ENCODE measurements around the gene CARHSP1.

The CARHSP1 gene

GRCh38 chr16:8869212-8869987 lies 594 bp upstream of the CARHSP1 start:
- no peak for DNase-seq

- DNase-seq, result peak in 3 of 4 experiments; percentile 19 to 55 (median 43)
Measured at GRCh38 chr16:8867932-8868415, 832 bp downstream of the CARHSP1 start.

GRCh38 chr16:8867216-8867931 lies 1.4 kb downstream of the CARHSP1 start:
- no peak for DNase-seq

- no peak for DNase-seq
Measured at GRCh38 chr16:8866884-8867215, 2.0 kb downstream of the CARHSP1 start.

- DNase-seq, result no peak
Measured at GRCh38 chr16:8866118-8866883, 2.5 kb downstream of the CARHSP1 start.

GRCh38 chr16:8865145-8865882 lies 3.5 kb downstream of the CARHSP1 start:
- no peak for DNase-seq

GRCh38 chr16:8864480-8865110 lies 4.2 kb downstream of the CARHSP1 start:
- DNase-seq, result no peak

- no peak for DNase-seq
Measured at GRCh38 chr16:8863594-8864424, 5.0 kb downstream of the CARHSP1 start.

- no peak for DNase-seq
Measured at GRCh38 chr16:8862309-8863130, 6.3 kb downstream of the CARHSP1 start.

GRCh38 chr16:8861563-8862308 lies 7.1 kb downstream of the CARHSP1 start:
- no peak for DNase-seq

GRCh38 chr16:8859913-8860881 lies 8.6 kb downstream of the CARHSP1 start:
- no peak for DNase-seq

- no peak for DNase-seq
Measured at GRCh38 chr16:8858994-8859912, 9.6 kb downstream of the CARHSP1 start.

- no peak for DNase-seq
Measured at GRCh38 chr16:8855972-8856371, 12.8 kb downstream of the CARHSP1 start.

- DNase-seq, result no peak
Measured at GRCh38 chr16:8855051-8855786, 13.6 kb downstream of the CARHSP1 start.

GRCh38 chr16:8854298-8854948 lies 14.4 kb downstream of the CARHSP1 start:
- no peak for DNase-seq

- no peak for DNase-seq
Measured at GRCh38 chr16:8853611-8854010, 15.2 kb downstream of the CARHSP1 start.

Measured in activated naive CD4-positive, alpha-beta T cell (primary cell).